HG03571 (cell line): Measurements from ENCODE around the gene COBLL1.

Source experiments
- ATAC-seq: cut with Tn5 transposase; IDR thresholded peaks from one replicate; pipeline ENCODE4 v1.9.1; 2021; ENCODE audit not compliant: unreplicated experiment

Gene COBLL1

GRCh38 chr2:164642946-164643555 is 198.6 kb downstream of the COBLL1 start:
- no peak for ATAC-seq

GRCh38 chr2:164642268-164642667 is 199.4 kb downstream of the COBLL1 start:
- no peak for ATAC-seq
